Left ventricle myocardium inferior (tissue), 1 donor: ENCODE measurements around the gene CLEC4M. TPM values are rescaled to one million over a fixed set of nuclear protein-coding genes. Genes with fewer than 3 reads are reported as not detected.
"Not testable (repeated sequence)": the region's sequence is repeated elsewhere in the genome, so short reads cannot be mapped to it uniquely, and the experiment has no call there.

Source experiments
- DNase-seq: peaks from one replicate; pipeline ENCODE4 v3.0.0-alpha.2; 2020
- H3K27ac ChIP-seq: fragments of 200-600 bp; replicated peaks from 2 replicates; pipeline ENCODE4 v1.8.0; 2021
- H3K27me3 ChIP-seq: fragments of 200-600 bp; 2 replicates; pipeline ENCODE4 v1.8.0; 2021; ENCODE audit warnings: low read depth
- H3K36me3 ChIP-seq: fragments of 200-600 bp; 2 replicates; pipeline ENCODE4 v1.8.0; 2021
- H3K4me1 ChIP-seq: fragments of 200-600 bp; 2 replicates; pipeline ENCODE4 v1.8.0; 2021
- H3K4me3 ChIP-seq: fragments of 200-600 bp; 2 replicates; pipeline ENCODE4 v1.8.0; 2021; ENCODE audit warnings: mild to moderate bottlenecking, moderate library complexity
- H3K9me3 ChIP-seq: fragments of 200-600 bp; replicated peaks from 2 replicates; pipeline ENCODE4 v1.8.0; 2021
- intact Hi-C: fragments of 100-400 bp; cut with micrococcal nuclease; formaldehyde crosslinking; loops from one replicate; pipeline ENCODE4 v1.11.0; 2022
- total RNA-seq: library from RNA; stranded (reverse); fragmentation: NEBNext Ultra II Directional; extraction: Animal tissue kit (Norgen Biotek cat#: 25700); gene quantifications from one replicate; pipeline ENCODE4 v1.2.1, GENCODE V29; 2021
- TF ChIP-seq, protein P1 (sequence below): fragments of 200-600 bp; IDR thresholded peaks from 2 replicates; pipeline ENCODE4 v1.8.0; 2021; ENCODE audit warnings: antibody characterized with exemption, mild to moderate bottlenecking, borderline replicate concordance
- donor health status: DM: no; HTN: yes; CAD: no; lungs with severe emphysema.

The CLEC4M gene
- total RNA-seq, 1 donor from 2014 or later, result not detected

DNA sequence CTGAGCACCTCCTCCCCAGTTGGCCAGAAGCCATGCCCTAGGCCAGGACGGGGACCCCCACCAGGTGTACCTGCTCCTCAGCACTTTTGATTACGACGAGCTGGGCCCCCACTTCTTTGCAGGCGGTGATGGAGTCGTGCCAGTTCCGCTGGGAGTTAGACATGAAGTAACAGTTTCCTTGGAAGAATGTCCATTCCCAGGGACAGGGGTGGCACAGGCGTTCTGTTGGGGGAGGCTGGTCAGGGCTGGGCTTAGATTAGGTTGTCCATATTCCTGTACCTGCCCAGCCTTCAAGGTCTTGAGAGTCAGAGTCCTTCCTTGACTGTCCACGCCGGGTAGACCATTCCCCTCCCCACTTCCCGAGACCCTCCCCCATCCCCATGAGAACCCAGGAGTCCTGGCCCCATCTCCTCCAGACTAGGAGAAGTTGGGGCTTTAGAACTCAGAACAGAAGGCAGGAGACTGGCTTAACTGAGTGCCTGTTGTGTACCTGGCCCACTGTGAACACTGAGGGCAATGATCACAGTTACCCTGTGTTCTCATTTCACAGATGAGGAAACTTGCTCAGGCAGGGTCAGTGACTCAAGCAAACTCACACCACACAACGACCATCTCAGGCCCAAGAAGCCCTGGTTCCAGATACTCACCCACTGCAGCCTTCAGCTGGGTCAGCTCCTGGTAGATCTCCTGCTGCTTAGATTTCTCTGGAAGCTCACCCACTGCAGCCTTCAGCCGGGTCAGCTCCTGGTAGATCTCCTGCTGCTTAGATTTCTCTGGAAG, 18.0 kb upstream of the CLEC4M start:
- Histone ChIP-seq H3K27ac (no peak overlapping the region), H3K27me3 (peaks cover 60% of the 10 kb centered on the region), H3K4me3 (no peak overlapping the region), H3K9me3 (peaks cover 5% of the 10 kb centered on the region), H3K36me3 (no peaks in the 10 kb centered on the region), H3K4me1 (no peaks in the 10 kb centered on the region)
- no peak for DNase-seq
- intact Hi-C loops, result no loop called here
- TF ChIP-seq, protein P1, sequence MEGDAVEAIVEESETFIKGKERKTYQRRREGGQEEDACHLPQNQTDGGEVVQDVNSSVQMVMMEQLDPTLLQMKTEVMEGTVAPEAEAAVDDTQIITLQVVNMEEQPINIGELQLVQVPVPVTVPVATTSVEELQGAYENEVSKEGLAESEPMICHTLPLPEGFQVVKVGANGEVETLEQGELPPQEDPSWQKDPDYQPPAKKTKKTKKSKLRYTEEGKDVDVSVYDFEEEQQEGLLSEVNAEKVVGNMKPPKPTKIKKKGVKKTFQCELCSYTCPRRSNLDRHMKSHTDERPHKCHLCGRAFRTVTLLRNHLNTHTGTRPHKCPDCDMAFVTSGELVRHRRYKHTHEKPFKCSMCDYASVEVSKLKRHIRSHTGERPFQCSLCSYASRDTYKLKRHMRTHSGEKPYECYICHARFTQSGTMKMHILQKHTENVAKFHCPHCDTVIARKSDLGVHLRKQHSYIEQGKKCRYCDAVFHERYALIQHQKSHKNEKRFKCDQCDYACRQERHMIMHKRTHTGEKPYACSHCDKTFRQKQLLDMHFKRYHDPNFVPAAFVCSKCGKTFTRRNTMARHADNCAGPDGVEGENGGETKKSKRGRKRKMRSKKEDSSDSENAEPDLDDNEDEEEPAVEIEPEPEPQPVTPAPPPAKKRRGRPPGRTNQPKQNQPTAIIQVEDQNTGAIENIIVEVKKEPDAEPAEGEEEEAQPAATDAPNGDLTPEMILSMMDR, result no peak

DNA sequence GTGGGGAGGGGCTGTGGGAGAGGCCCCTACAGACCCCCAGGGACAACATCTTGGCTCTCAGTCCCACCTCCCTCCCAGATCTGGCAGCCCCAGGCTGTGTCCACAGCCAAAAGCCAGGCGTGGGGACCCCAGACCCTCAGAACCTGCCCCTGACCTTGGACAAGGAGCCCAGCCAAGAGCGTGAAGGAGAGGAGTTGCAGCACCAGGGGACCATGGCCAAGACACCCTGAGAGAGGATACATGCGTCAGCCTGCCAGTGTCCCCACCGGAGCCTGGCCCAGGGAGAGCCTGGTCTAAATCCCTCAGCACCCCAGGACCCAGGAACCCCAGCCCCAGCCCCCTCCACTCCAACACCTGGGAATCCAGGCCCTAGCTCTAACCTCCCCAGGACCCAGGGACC, 16.7 kb upstream of the CLEC4M start:
- H3K36me3 ChIP-seq, H3K9me3 ChIP-seq, H3K4me3 ChIP-seq, DNase-seq, H3K4me1 ChIP-seq, H3K27ac ChIP-seq, intact Hi-C loops: not testable (repeated sequence)
- H3K27me3 ChIP-seq, result peaks cover 61% of the 10 kb centered on the region

GRCh38 chr19:7746903-7747884, 15.8 kb upstream of the CLEC4M start, which contains the start of gene CD209:
CD209 (minus strand) TSS chr19:7747534; CDS start chr19:7747511, 23 bp downstream.
- intact Hi-C loops, result no loop called here
- Histone ChIP-seq H3K27me3 (peaks cover 69% of the 10 kb centered on the region), H3K36me3 (no peaks in the 10 kb centered on the region), H3K27ac (peak within 1 kb of the TSS; percentile 30), H3K9me3 (peaks cover 5% of the 10 kb centered on the region), H3K4me1 (no peaks in the 10 kb centered on the region), H3K4me3 (peak within 1 kb of the TSS; percentile 29)
- TF ChIP-seq, protein P1, result no peak
- no peak for DNase-seq

DNA sequence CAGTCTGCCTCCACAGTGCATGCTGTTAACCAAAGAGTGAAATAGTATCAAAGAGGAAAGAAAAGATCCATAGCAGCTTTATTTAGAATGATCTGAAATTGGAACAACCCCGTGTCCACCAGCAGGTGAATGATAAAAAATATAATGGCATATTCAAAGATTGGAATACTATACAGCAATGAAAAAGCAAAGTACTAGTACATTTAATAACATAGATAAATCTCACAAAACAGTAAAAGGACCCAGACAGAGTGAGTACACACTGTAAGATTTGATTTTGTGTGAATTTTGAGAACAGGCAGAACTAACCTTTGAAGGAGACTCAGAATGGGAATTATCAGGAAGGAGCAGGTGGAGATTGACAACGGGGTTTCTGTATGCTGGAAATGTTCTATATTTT, 14.9 kb upstream of the CLEC4M start:
- no peak for DNase-seq
- Histone ChIP-seq H3K4me3 (no peak overlapping the region), H3K9me3 (peaks cover 5% of the 10 kb centered on the region), H3K27me3 (peaks cover 73% of the 10 kb centered on the region), H3K27ac (no peak overlapping the region), H3K36me3 (no peaks in the 10 kb centered on the region), H3K4me1 (no peaks in the 10 kb centered on the region)
- TF ChIP-seq, protein P1, result no peak
- intact Hi-C loops, result no loop called here

- peaks cover 70% of the 10 kb centered on the region for H3K27me3 ChIP-seq
- peaks cover 5% of the 10 kb centered on the region for H3K9me3 ChIP-seq
- no peak for DNase-seq
- TF ChIP-seq, protein P1, result no peak
- H3K36me3 ChIP-seq, result no peaks in the 10 kb centered on the region
- H3K4me3 ChIP-seq, result no peak overlapping the region
- intact Hi-C loops, result no loop called here
- H3K27ac ChIP-seq, result no peak overlapping the region
- no peaks in the 10 kb centered on the region for H3K4me1 ChIP-seq
Measured at GRCh38 chr19:7748756-7749155, 14.3 kb upstream of the CLEC4M start.
